ENCODE results near the gene HIP1R. TPM values are rescaled to one million over a fixed set of nuclear protein-coding genes. Genes with fewer than 3 reads are reported as not detected.

The HIP1R gene
- total RNA-seq, 5 donors from 2014 or later (not counting 1 experiment from before 2014, with no cell fraction given), result 108 to 123 (median 116) TPM

DNA sequence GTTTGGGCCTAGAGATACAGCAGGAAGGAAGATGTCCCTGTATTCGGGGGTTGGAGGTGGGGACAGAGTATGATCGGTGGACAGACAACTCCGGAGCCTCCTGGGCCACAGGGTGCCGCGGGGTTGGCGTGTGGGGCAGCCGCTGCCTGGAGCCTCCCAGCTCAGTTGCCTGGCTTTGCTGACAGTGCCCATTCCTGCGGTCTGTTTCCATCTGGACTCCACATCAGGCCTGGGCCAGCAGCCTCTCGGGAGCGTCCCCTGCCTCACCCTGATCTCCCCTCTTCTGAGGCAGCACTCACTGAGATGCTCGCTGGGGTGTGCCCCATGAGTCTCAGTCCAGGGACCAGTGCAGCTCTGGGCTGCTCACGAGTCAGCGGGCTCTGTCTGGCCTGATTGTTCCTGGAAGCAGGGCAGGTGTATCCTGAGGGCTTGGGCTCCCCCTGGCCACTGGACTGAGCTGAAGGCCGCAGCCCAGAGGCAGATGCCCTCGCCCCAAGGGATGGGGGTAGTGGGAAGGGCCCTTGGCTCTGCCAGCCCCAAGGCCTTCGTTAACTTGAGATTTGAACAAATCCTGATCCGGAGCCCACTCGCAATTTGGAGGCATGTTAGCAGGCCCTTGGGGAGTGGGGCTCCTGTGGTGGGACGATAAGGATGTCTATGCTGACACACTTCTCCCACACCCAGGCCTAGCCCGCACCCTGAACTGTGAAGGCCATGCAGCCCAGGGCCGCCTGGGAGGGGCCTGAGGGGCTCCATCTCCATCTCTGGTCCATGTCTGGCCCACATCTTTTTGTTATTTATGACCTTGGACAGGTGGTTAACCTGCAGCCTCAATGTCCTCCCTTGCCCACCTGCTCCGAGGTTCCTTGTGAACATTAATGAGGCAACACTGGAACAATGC lies 7.5 kb downstream of the HIP1R start:
- H3K36me3 ChIP-seq (ENCODE audit: control insufficient read depth in 2 of 2, extremely low read depth in 1 of 2, insufficient read depth in 1 of 2, low read length in 1 of 2), result peaks cover 2 to 13% of the 10 kb centered on the region in 2 donors
- no peaks in the 10 kb centered on the region for H3K9me3 ChIP-seq
- no peaks in the 10 kb centered on the region for H3K27me3 Mint-ChIP-seq
- ChIA-PET POLR2A (interaction anchor here in 1 of 2 donors (0.6 kb wide), 1 partner anchor 84 kb away, joined by 4 read pairs; no protein-coding TSS in a partner anchor), CTCF (interaction anchor here in 1 of 2 donors (1.5 kb wide), 1 partner anchor 49 kb away, joined by 4 read pairs; no protein-coding TSS in a partner anchor)
- no peaks in the 10 kb centered on the region for H3K9me3 Mint-ChIP-seq
- WGBS (ENCODE audit: insufficient coverage), result 91% methylated on average over 19 of the region's 22 CpGs
- no peaks in the 10 kb centered on the region for H3K27me3 ChIP-seq (replicated peaks in 1 of 2; ENCODE audit: control insufficient read depth in 2 of 2, extremely low read depth in 1 of 2, insufficient read depth in 2 of 2, low read length in 1 of 2)
- H3K4me1 Mint-ChIP-seq, result peaks cover 38 to 45% (median 39%) of the 10 kb centered on the region in 3 donors
- no peak overlapping the region for H3K4me3 Mint-ChIP-seq
- no peaks in the 10 kb centered on the region for H3K36me3 Mint-ChIP-seq
- ATAC-seq (replicated peaks in 1 of 4) (no peak), DNase-seq (no peak)
- H3K4me3 ChIP-seq (ENCODE audit: control insufficient read depth in 1 of 2, extremely low read depth in 1 of 2, low read length in 1 of 2), result no peak overlapping the region
- H3K27ac Mint-ChIP-seq, result peak overlapping the region in 1 of 2 donors; percentile 34
- H3K4me1 ChIP-seq (ENCODE audit: control insufficient read depth in 1 of 2, extremely low read depth in 1 of 2, insufficient read depth in 2 of 2, low read length in 2 of 2), result peaks cover 3 to 11% of the 10 kb centered on the region in 2 experiments
- no peak overlapping the region for H3K27ac ChIP-seq (ENCODE audit: low read length)

DNA sequence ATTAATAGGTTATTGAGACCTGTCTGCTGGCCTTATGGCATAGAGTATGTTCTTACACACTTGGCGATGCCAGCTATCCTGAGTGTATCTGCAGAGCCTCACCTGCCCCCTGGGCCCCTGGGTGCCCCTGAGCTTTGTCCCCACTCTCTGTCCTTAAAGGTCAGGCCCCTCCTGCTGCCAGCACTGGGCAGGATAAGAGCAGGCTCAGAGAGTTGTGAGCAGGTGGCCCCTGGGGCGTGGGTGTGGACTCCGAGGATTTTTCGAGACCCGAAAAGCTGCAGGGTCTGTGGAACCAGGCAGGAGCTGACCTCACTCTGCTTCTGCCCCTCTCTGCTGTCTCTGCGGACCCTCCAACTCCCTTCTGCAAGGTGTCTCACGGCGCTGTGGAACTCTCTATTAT lies 8.2 kb downstream of the HIP1R start:
- Mint-ChIP-seq H3K36me3 (no peaks in the 10 kb centered on the region), H3K27me3 (no peaks in the 10 kb centered on the region), H3K27ac (no peak overlapping the region), H3K4me3 (no peak overlapping the region), H3K9me3 (no peaks in the 10 kb centered on the region), H3K4me1 (peaks cover 31 to 38% (median 32%) of the 10 kb centered on the region in 3 donors)
- POLR2A ChIA-PET, result interaction anchor here in 1 of 2 donors (0.6 kb wide), 1 partner anchor 84 kb away, joined by 4 read pairs; no protein-coding TSS in a partner anchor
- WGBS (ENCODE audit: insufficient coverage), result 91% methylated on average over 8 of the region's 8 CpGs
- Histone ChIP-seq H3K4me1 (ENCODE audit: control insufficient read depth in 1 of 2, extremely low read depth in 1 of 2, insufficient read depth in 2 of 2, low read length in 2 of 2) (peaks cover 0 to 7% of the 10 kb centered on the region in 2 experiments), H3K27ac (ENCODE audit: low read length) (no peak overlapping the region), H3K4me3 (ENCODE audit: control insufficient read depth in 1 of 2, extremely low read depth in 1 of 2, low read length in 1 of 2) (no peak overlapping the region), H3K36me3 (ENCODE audit: control insufficient read depth in 2 of 2, extremely low read depth in 1 of 2, insufficient read depth in 1 of 2, low read length in 1 of 2) (peaks cover 8 to 13% of the 10 kb centered on the region in 2 donors), H3K27me3 (replicated peaks in 1 of 2; ENCODE audit: control insufficient read depth in 2 of 2, extremely low read depth in 1 of 2, insufficient read depth in 2 of 2, low read length in 1 of 2) (no peaks in the 10 kb centered on the region), H3K9me3 (no peaks in the 10 kb centered on the region)
- DNase-seq (no peak), ATAC-seq (replicated peaks in 1 of 4) (no peak)
- CTCF ChIA-PET, result interaction anchor here in 1 of 2 donors (0.7 to 1.5 kb wide), 2 partner anchors 50 to 399 kb away, joined by 3 to 4 read pairs; no protein-coding TSS in a partner anchor

DNA sequence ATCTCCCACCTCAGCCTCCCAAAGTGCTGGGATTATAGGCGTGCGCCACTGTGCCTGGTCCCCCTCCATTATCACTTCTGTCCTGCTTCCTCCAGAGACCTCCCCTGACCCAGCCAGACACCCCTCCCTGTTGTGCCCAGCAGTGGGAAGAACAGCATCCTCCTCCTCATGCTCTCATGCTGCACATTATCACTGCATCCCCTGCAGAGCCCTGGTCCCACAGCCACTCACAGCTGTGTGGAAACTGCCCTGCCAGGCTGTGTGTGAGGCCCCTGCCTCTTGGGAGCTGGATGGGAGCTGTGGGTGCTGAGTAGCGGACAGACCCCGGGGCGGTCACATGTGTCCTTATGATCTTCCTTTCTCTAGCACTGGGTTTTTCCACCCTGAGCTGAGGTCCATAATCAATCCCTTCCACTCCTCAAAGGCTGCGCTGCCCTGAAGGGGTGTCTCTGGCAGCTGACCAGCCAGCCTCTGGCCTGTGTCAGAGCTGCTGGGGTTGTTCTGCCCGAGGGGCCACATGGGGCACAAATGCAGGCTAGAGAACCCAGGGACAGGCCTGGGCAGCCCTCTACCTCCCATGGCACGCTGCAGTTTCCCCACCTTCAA lies 9.2 kb downstream of the HIP1R start:
- no peaks in the 10 kb centered on the region for H3K9me3 Mint-ChIP-seq
- WGBS (ENCODE audit: insufficient coverage), result 96% methylated on average over 4 of the region's 8 CpGs
- H3K4me3 Mint-ChIP-seq, result no peak overlapping the region
- peak overlapping the region in 1 of 2 donors; percentile 34 for H3K27ac Mint-ChIP-seq
- DNase-seq, result no peak
- POLR2A ChIA-PET, result interaction anchor here in 1 of 2 donors (0.6 kb wide), 1 partner anchor 564 kb away, joined by 5 read pairs; no protein-coding TSS in a partner anchor
- no peaks in the 10 kb centered on the region for H3K9me3 ChIP-seq
- no peak for ATAC-seq (replicated peaks in 1 of 4)
- H3K27me3 ChIP-seq (replicated peaks in 1 of 2; ENCODE audit: control insufficient read depth in 2 of 2, extremely low read depth in 1 of 2, insufficient read depth in 2 of 2, low read length in 1 of 2), result no peaks in the 10 kb centered on the region
- peaks cover 0 to 7% of the 10 kb centered on the region in 2 experiments for H3K4me1 ChIP-seq (ENCODE audit: control insufficient read depth in 1 of 2, extremely low read depth in 1 of 2, insufficient read depth in 2 of 2, low read length in 2 of 2)
- peaks cover 1% of the 10 kb centered on the region for H3K36me3 Mint-ChIP-seq
- H3K4me1 Mint-ChIP-seq, result peaks cover 21 to 28% (median 22%) of the 10 kb centered on the region in 3 donors
- no peak overlapping the region for H3K27ac ChIP-seq (ENCODE audit: low read length)
- H3K27me3 Mint-ChIP-seq, result no peaks in the 10 kb centered on the region
- CTCF ChIA-PET, result no interaction called here
- no peak overlapping the region for H3K4me3 ChIP-seq (ENCODE audit: control insufficient read depth in 1 of 2, extremely low read depth in 1 of 2, low read length in 1 of 2)
- peaks cover 8 to 19% of the 10 kb centered on the region in 2 donors for H3K36me3 ChIP-seq (ENCODE audit: control insufficient read depth in 2 of 2, extremely low read depth in 1 of 2, insufficient read depth in 1 of 2, low read length in 1 of 2)

DNA sequence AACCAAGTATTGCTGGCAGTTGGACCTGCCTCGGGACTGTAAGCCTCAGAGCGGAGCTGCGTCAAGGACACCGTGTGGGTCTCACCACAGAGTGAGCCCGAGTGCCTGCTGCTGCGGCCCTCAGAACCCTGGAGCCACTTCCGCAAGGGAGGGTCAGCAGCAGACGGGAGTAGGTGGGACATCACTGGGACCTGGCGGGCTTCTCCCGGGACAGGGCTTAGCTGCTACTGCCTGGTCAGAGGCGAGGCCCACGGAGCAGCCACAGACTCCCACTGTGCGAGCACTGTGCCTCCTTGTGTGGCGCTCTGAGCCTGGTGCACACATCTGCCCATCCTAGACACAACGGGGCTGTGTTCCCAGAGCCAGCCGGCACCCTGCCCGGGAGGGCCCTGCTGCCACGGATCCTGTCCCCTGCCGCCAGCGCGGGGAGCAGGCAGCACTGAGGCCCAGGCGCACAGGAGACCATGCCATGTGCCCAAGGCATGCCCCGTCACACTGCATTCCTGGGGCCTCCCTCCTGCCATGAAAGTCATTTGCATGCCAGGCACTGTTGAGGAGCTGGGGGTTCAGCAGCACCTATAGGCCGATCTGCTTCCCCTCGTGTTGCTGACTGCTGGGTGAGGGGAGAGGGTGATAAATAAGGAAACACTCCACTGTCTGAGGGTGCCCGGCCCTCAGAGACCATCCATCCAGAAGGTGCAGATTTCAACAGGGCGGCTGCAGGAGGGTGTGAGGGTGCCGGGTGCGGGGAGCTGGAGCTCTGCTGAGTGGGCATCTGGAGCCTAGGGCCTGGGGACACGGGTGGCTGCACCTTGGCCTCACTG lies 10.0 kb downstream of the HIP1R start:
- Histone ChIP-seq H3K27me3 (replicated peaks in 1 of 2; ENCODE audit: control insufficient read depth in 2 of 2, extremely low read depth in 1 of 2, insufficient read depth in 2 of 2, low read length in 1 of 2) (no peaks in the 10 kb centered on the region), H3K36me3 (ENCODE audit: control insufficient read depth in 2 of 2, extremely low read depth in 1 of 2, insufficient read depth in 1 of 2, low read length in 1 of 2) (peaks cover 11 to 16% of the 10 kb centered on the region in 2 donors), H3K4me1 (ENCODE audit: control insufficient read depth in 1 of 2, extremely low read depth in 1 of 2, insufficient read depth in 2 of 2, low read length in 2 of 2) (peaks cover 0 to 2% of the 10 kb centered on the region in 2 experiments), H3K27ac (ENCODE audit: low read length) (no peak overlapping the region), H3K9me3 (no peaks in the 10 kb centered on the region), H3K4me3 (ENCODE audit: control insufficient read depth in 1 of 2, extremely low read depth in 1 of 2, low read length in 1 of 2) (no peak overlapping the region)
- CTCF ChIA-PET, result interaction anchor here in 1 of 2 donors (1.2 kb wide), 1 partner anchor 51 kb away, joined by 3 read pairs; no protein-coding TSS in a partner anchor
- Mint-ChIP-seq H3K36me3 (peaks cover 5% of the 10 kb centered on the region), H3K9me3 (no peaks in the 10 kb centered on the region), H3K27me3 (no peaks in the 10 kb centered on the region), H3K4me3 (no peak overlapping the region), H3K4me1 (peaks cover 17 to 23% (median 18%) of the 10 kb centered on the region in 3 donors), H3K27ac (no peak overlapping the region)
- POLR2A ChIA-PET, result no interaction called here
- DNase-seq (no peak), ATAC-seq (replicated peaks in 1 of 4) (no peak)
- 95% methylated on average over 28 of the region's 30 CpGs for WGBS (ENCODE audit: insufficient coverage)

DNA sequence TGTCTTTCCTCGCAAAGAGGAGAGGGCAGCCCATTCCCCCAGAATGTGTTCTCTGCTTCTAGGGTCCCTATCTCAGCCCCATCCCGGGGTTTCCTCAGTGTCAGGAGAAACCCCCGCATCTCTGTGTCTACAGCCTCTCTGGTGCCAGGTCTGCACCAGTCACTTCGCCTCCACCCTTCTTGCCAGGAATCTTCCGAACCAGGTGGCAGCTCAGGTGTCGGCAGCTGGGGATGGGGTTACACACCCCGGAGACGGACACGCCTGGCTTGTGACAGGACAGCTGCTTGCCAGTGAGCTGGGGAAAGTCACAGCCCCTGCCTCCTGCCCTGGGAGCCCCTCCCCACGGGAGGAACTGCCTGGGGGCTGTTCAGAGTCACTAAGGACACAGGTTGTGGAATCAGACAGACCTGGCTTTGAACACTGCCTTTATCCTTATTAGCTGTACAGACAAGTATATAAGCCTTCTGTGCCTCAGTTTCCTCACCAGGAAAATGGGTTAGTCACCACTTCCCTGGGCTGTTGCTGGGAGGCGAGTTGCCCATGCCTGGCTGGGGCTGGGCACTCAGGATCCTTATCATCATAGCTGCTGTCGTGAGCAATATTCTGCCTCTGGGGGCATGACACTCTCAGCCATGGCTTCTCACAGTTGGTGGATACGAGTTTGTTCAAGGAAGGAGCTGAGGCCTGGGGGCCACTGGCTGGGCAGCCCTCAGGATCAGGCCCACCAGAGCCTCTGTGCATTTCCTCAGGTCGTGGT lies 10.8 kb downstream of the HIP1R start:
- CTCF ChIA-PET, result interaction anchor here in 1 of 2 donors (1.2 kb wide), 1 partner anchor 52 kb away, joined by 3 read pairs; no protein-coding TSS in a partner anchor
- peaks cover 0 to 2% of the 10 kb centered on the region in 2 experiments for H3K4me1 ChIP-seq (ENCODE audit: control insufficient read depth in 1 of 2, extremely low read depth in 1 of 2, insufficient read depth in 2 of 2, low read length in 2 of 2)
- no peak overlapping the region for H3K27ac ChIP-seq (ENCODE audit: low read length)
- H3K27me3 Mint-ChIP-seq, result no peaks in the 10 kb centered on the region
- H3K4me3 ChIP-seq (ENCODE audit: control insufficient read depth in 1 of 2, extremely low read depth in 1 of 2, low read length in 1 of 2), result no peak overlapping the region
- peaks cover 14 to 18% of the 10 kb centered on the region in 2 donors for H3K36me3 ChIP-seq (ENCODE audit: control insufficient read depth in 2 of 2, extremely low read depth in 1 of 2, insufficient read depth in 1 of 2, low read length in 1 of 2)
- no peaks in the 10 kb centered on the region for H3K27me3 ChIP-seq (replicated peaks in 1 of 2; ENCODE audit: control insufficient read depth in 2 of 2, extremely low read depth in 1 of 2, insufficient read depth in 2 of 2, low read length in 1 of 2)
- H3K4me1 Mint-ChIP-seq, result peaks cover 14 to 17% (median 17%) of the 10 kb centered on the region in 3 donors
- H3K4me3 Mint-ChIP-seq, result no peak overlapping the region
- WGBS (ENCODE audit: insufficient coverage), result 91% methylated on average over 13 of the region's 14 CpGs
- no peaks in the 10 kb centered on the region for H3K9me3 ChIP-seq
- ATAC-seq (replicated peaks in 1 of 4), result no peak
- peaks cover 5% of the 10 kb centered on the region for H3K36me3 Mint-ChIP-seq
- no peaks in the 10 kb centered on the region for H3K9me3 Mint-ChIP-seq
- POLR2A ChIA-PET, result no interaction called here
- H3K27ac Mint-ChIP-seq, result no peak overlapping the region
- DNase-seq, result no peak
